HG03139 (cell line): Measurements from ENCODE around the gene USH2A.

Experiments
- ATAC-seq: cut with Tn5 transposase; IDR thresholded peaks from one replicate; pipeline ENCODE4 v1.9.1; 2021; ENCODE audit not compliant: unreplicated experiment

USH2A gene

DNA sequence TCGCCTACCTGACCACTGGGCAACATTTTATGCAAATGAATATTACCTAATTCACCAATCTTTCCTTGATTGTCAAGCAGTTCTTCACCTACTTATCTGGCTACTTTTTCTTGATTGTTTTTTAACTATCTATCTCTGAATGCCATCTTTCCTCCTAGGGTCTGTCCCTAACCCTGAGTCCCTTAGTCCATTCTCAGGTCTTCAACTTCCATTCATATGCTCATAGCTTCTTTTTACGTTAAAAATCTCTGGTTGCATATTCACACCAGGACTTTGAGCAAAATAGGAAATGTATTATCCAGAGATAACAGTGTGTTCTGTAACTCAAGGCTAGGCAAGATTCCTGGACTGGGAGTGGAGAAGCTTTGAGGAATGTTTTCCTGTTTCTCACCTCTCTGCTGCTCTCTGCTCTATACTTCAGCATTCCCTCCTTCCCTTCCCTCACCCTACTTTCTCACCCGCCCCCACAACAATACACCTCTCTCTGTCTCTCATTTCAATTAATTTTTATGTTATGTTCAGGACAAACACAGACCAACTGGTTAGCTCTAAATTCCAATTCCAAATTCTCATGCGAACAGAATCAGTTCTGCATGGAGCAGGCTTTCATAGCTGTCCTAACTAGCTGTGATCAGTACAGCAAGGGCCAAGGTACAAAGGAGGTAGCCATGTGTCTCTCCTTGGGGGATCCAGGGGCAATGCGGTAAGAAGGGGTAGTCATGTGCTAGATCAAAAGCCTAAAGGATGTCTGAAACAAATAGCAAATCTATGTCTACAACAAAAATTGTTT lies 278.4 kb downstream of the USH2A start:
- no peak for ATAC-seq

DNA sequence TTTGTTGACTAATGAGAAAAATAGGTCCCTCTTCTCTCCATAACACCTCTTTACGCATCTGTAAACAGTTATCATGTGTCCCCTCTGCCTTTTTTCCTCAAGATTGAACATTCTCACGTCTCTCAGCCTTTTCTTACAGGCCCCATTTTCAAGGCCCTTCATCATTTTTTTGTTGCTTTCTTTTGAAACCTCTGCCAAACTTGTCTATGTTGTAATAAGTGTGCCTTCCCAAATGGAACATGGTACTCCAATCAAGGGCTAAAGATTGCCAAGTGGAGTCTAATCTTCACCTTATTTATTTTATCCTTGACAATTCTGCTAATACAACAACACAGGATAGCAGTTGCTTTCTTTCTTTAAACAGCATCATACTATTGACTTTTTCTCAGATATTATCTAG lies 280.3 kb downstream of the USH2A start:
- ATAC-seq, result no peak

DNA sequence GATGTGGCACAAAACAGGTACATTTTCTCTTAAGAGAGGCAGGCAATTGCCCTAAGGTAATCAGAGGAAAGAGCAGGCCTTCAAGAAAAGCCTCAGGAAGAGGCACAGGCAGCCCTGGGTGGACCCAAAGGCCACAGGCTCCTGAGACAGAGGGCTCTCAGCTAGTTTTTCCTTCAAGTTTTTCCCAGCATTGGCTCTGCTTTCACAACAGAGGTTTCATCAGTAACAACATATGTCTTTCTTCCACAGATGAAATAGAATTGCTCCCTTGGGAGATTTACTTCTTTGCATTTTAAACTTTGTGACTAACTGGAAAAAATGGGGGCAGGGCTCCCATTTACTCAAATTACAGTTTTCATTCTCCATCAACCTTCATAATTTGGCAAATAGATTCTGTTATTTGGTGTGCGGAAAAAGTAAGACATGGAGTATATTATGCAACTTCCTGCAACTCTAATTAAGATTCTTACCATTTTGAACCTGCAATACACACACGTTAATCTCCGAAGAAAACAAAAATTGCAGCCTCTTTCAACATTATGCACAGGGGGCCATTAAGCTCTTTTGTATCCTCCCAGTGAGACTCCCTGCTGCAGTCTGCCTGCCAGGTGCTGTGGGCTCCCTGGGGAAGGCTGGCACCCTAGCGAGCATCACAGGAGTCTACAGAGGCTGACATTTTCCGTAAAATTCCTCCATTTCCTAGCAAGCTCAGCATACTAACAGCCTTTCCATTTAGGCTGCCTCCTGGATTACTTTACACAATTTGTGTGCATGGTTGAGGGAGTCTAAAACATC lies 282.3 kb downstream of the USH2A start:
- ATAC-seq, result no peak

DNA sequence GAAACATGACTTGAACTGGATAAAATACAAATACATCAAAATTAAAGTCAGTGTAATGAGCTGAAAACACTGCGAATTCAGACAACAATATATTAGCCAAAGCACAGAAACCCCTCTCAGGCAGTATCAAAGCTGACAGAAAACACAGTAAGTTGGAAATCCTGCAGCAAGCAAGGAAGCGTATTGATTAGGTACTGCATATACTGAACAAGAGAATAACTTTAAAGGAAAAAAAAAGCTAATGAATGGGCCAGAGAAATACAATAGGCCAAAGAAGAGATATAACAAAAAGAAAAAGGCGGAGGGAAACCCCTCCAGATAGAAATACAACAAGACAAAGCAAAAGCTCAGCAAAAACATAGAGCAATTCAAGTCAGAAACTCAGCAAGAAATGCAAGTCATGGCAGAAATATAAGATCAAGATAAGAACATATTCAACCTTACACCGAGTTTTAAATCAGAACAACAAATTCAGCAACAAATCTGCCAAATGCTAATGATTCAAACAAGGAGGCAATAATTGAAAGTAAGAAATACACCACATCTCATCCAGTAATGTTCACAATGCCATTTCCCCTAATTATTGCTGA lies 299.0 kb downstream of the USH2A start:
- ATAC-seq, result no peak

DNA sequence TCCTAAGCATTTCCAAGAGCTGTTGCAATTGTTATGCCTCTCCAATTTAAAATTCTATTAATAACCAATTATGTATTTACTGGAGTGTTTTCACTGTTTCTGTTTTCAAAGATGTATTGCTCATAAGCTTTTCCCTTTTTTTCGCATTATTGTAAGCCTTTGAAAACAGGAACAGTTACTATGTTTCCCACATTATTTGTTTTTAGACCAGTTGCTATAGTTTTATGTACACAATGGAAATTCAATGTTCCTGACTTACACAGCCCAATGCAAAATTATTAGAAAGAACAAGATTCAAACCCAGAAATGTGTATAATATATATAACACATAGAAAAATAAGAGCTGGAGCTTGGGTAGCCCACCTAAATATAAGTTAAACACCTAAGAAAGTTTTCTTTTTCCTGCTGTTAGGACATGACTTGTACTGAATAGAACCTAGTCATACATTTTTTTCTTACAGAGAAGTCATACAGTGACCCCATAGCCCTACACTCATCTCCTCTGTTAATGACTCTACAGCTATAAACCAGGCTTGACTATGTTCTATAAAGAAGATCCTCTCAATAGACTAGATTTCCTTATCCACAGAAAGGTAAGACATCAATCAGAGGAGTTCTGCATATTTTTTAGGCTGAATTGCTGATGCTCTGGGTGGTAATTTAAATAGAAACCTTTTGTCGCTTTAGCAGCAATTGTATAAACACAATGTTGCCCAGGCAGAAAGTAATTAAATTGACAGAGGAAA lies 299.6 kb downstream of the USH2A start:
- ATAC-seq, result no peak

DNA sequence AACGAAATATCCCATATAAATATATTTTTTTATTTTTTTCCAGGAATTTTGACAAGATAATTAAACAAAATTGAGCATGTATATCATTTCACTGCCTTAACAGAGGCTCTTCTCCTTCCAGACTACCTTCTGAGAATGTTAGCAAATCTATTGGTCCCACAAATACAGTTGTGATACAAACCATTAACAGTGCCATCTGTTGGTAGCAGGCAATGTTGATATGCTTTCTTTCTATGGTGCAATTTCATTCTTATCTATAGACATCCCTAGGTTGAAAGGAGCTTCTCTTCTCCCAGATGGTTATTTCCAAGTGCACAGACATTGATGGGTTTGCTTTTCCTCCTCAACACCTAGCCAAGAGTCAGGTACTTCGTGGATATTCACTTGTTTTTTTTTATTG lies 303.6 kb downstream of the USH2A start:
- ATAC-seq, result peak; percentile 56

DNA sequence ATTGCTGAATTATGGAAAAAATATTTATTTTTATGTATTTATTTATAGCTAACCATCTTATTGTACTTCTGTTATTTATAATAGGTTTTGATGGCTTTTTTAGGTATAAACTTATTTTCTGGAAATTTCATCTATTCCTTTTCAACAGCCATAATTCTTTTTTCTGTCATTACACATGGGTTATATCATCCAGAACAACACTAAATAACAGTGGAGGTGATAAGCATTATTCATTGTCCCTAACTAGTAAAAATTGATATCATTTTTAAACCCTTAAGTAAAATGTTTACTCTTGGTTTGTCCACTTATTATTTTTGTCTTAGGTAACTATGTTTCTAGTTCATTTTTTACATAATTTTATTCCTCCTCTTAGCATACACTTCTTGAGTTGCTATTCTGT lies 309.1 kb downstream of the USH2A start:
- no peak for ATAC-seq

DNA sequence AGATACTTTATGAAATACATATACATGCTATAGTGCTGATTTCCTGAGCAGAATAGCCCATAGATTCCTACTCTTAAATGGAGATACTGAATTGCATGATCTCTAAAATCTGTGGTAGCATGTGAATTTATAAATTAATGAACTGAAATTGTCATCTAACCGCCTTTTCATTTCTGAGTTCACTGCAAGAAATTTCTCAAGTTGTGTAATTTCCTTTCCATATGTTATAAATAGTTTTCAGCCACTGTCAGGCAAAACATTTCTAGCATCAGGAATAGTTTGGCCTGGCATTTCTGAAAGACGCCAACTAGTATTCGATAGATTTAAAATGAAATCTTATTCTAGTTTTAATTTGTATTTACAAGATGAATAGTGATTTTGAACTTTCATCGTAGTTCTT lies 310.1 kb downstream of the USH2A start:
- ATAC-seq, result no peak

DNA sequence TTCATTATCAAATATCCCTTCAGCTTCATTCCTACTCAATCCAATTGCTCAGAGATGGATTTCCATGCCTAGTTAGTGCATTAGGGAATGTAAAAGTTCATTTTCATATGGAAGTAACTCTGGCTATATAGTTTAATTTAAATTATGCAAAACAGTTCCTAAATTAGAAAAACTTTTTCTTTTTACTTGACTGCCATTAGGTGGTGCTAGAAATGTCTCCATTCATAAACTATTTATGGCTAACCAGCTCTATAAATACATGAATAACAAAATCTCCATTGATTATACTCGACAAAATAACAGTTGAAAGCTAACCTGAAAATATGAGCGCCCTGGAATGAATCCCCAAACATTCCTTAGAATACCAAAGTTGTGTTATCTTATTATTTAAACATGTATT lies 311.4 kb downstream of the USH2A start:
- no peak for ATAC-seq

DNA sequence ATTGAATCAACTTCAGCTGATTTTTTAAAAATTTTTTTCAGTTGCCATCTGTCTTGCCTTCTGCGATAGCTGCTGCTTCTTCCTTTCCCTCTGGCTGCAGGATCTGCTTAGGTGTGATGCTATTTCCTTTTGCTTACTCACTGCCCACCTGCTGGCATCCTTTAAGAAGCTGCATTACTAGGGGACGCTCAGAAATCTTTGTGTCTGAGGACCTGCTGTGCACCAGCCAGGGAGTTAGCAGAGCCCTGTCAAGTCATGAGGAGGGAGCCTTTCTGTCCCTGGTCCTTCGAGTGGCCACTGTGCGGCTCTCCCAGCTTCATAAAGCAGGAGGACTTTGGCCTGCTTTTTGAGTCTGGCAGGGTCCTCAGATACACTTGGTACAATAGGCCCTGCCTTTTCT lies 327.8 kb downstream of the USH2A start:
- no peak for ATAC-seq

DNA sequence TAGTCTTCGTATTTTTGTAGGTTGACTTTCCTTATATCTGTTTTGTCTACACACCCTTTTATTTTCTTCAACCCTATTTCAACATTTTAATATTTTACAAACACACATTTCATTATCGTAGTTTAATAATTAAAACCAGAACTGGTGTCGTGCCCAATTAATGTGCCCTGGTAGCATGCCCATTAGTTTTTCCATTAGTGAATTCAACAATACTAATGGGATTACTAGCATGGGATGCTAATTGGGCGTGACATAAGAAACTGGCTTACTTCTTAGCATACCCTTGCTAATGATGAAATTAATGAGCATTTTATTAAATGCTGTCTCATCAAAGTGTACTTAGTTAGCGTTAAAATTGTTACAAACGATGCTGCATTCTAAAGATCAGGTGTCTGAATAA lies 332.7 kb downstream of the USH2A start:
- ATAC-seq, result no peak

DNA sequence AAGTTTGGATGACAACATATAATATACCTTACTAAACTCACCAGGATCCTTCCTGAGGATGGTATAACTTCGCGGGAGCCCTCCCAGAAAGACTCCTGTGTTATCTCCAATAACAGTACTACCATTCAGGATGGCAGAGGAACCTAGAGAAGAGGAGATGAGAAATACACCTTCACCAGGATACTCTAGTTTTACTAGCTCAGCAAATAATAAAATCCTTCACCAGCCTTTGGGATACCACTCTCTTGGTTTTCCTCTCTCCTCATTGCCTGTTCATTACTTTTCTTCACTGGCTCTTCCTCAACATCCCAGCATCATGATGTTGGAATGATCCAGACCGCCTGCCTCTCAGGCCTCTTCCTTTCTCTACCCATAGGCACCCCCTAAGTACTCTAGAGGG lies 336.6 kb downstream of the USH2A start:
- no peak for ATAC-seq

DNA sequence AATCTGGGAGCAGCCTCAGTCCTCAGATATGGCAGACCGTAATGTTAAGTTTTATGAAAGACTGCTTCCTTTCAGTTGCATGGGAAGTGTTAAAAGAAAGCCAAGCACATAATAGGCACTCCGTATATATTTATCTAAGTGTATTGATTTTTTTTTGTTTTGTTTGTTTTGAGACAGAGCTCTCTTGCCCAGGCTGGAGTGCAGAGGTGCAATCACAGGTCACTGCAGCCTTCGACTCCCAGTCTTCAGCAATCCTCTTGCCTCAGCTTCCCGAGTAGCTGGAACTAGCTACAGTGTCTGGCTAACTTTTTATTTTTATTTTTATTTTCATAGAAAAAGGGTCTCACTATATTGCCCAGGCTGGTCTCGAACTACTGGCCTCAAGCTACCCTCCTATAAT lies 341.8 kb downstream of the USH2A start:
- ATAC-seq, result no peak

DNA sequence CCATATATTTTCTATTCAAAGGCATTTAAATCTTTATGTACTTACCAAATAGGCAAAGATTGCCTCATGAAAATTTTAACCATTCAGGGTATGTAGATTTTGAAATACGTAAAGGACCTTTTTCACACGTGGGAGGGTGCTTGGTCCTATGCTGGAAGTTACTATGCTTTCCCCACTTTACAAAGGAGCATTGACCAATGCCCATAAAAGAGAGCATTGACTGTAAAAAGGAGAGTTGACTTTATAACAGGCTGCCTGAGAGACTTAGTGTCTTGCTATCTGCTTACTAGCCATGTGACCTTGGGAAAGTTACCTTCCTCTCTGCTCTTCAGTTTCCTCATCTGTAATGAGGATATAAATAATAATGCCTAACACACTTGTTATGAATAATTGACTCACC lies 346.5 kb downstream of the USH2A start:
- ATAC-seq, result no peak

DNA sequence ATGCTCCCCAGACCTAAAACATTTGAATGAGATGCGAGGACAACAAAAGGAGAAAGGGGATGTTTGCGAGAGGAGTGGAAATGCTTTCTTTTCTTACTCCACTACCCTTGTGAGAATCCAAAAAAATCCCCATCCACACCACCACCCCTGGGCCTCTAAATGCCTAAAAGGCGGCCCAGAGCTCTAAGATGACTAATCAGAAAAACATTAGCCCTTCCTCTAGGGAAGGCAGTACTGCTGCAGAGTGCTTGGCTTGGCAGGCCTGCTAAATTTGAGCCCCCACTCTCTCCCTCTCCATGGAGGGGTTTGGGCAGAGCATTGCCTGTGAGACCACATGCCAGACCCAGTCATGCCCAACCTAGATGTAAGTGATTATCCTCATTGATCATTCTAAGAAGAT lies 347.9 kb downstream of the USH2A start:
- ATAC-seq, result no peak

DNA sequence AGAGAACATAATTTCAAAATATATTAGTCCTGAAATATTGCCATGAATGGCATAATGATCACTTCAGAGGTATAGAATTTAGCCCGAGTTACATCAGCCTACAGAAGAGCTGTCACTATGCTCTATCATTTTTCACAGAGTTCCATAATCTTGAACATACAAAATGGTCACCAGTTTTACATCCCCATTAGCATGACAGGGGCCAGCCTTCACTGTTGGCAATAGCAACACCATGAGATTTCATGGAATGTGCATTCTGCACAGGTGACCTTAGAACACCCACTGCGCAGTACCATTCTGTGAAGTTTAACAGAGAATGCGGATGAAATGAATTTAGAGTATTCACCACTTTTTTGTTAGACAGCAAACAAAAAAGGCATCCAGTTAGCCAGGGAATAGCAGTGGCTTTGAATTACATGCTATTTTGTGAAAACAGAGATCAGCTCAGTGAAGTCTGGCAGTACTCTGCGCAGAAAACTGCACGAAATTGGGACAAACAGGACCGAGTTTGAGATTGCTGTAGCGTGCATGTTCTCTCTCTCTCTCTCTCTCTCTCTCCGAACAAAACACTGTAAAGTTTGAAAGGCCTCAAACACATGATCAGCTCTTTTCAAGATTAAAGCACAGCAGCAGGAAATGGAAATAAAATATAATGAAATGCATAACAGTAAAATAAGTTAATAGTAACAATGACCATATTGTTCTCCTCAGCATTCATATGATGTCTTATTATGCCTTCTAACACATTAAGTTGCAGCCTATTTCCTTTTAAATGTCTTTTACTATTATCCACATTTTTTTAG lies 349.3 kb downstream of the USH2A start:
- ATAC-seq, result no peak

DNA sequence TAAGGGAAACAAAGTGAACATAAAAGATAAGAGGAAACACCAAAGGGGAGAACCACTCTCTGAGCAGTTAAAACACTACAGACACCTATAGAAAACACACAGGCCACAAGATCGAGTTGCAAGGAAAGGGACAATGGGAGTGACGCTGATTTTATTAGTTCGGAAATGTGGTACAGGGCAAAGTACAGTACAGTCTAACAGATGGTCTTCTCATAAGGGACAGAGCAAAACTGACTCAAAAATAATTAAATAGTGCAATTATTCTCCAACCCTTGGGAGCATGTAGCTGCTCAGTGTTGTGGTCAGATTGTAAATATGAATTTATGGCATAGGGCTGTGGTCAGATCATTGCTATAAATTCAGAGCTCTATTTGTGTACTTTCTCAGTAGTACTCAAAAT lies 352.0 kb downstream of the USH2A start:
- no peak for ATAC-seq

DNA sequence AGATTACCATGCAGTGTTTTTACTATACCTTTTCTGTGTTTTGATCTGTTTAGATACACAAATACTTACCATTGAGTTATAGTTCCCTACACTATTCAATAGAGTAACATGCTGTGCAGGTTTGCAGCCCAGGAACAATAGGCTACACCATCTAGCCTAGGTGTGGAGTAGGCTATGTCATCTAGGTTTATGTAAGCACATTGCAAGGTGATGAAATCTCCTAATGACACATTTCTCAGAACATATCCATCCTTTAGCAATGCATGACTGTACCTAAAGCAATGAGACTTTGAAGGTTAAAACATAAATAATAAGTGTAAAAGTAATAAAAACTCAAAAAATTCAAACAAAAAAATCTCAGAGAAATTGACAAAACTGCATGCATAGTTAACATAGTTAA lies 358.6 kb downstream of the USH2A start:
- no peak for ATAC-seq

DNA sequence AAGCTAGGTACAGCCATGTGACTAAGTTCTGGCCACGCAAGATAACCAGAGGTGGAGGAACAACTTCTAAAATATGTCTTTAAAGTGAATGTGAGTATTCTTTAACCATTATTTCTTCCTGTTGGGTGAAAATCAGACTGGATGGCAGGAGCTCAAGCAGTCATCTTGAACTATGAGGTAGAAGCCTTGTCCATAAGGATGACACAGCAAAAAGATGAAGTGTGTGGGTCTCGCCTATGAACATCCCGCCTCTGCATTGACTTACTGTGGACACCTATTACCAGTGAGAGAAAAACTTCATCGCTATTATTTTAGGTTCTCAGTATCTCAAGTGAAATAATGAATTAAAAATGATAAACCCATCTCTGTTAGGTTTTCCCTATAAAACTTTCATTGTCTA lies 365.3 kb downstream of the USH2A start:
- ATAC-seq, result no peak

DNA sequence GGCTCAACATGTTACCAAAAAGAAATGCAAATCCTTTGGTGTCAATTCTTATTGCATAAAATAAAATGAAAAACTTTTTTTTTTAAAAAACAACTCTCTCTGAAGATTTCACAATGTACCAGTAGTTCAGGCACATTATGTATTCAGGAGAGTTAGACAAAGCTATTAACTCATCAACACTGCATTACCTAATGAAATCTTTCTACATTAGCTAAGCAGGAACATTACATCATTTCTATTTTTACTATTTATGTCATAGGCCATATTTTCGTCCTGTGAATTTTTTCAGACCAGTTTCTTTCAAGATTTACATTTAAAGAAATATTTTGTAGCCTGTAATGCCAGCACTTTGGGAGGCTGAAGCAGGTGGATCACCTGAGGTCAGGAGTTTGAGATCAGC lies 366.2 kb downstream of the USH2A start:
- ATAC-seq, result no peak

DNA sequence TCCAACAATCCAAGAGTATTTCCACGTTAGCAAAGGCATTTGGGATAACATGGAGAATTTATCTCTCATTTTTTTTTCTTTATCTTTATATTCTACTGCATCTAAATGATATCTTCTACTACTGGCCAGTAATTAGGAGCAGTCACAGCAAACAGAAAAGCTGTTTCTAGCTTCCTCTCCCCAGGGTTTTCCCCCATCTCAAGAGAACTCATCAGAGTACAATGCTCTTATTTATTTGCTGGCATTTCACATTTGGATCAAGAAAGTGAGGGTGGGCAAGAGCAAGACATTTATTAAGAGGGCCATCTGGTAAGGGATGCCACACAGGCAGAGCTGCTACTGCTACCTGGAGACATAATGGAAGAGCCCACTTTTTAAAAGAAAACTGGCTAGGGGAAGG lies 368.2 kb downstream of the USH2A start:
- ATAC-seq, result no peak
